Endothelial cell of umbilical vein (primary cell): ENCODE measurements around the gene NECTIN4. TPM values are rescaled to one million over a fixed set of nuclear protein-coding genes. Genes with fewer than 3 reads are reported as not detected.

ENCODE experiments used
- BruUV-seq: library from RNA; stranded (reverse); fragments of 400-500 nt; replicated peaks from 2 replicates; lab custom pipeline; 2021; lab: Mats Ljungman, UMichigan
- CTCF ChIA-PET: fragments of 300-600, 350-600 bp; sonication (Branson Sonifier 250); formaldehyde crosslinking; loops from one replicate; lab custom pipeline; 2021; ENCODE audit warnings: antibody characterized with exemption, inconsistent platforms; lab: Charles Lee
- POLR2A ChIA-PET: fragments of 300-600, 350-600 bp; sonication (Branson Sonifier 250); formaldehyde crosslinking; loops from one replicate; lab custom pipeline; 2021; ENCODE audit warnings: antibody characterized with exemption, inconsistent platforms; lab: Charles Lee
- DNase-seq: peaks from one replicate; pipeline ENCODE4 v3.0.0-alpha.2; 2011; ENCODE audit warnings: low read depth, low spot score
- FAIRE-seq: peaks from 2 replicates; lab custom pipeline; 2011; peaks lifted over from hg19 to GRCh38; lab: Jason Lieb, UNC
- H2AFZ ChIP-seq: 2 replicates; pipeline ENCODE4 v1.6.0; 2012; ENCODE audit warnings: low read depth, low read length, control low read depth, inconsistent platforms
- H3K27ac ChIP-seq: 2 replicates; pipeline ENCODE4 v1.5.1; 2011; ENCODE audit warnings: low read depth, mild to moderate bottlenecking, control low read depth, low read length, moderate library complexity; ENCODE audit not compliant: insufficient read depth
- H3K27me3 ChIP-seq, 2 experiments: 2 replicates each; pipeline versions ENCODE4 v1.6.0 to v1.6.1; 2011; ENCODE audit warnings: low read length in 2 of 2, mixed read lengths in 1 of 2; ENCODE audit not compliant: control insufficient read depth in 2 of 2, insufficient read depth in 2 of 2
- H3K36me3 ChIP-seq, 2 experiments: 2 replicates in 1 of 2; 3 replicates in 1 of 2; pipeline ENCODE4 v1.5.1; 2011; ENCODE audit warnings: low read length in 2 of 2, mild to moderate bottlenecking in 1 of 2, moderate library complexity in 1 of 2; ENCODE audit not compliant: control insufficient read depth in 2 of 2, insufficient read depth in 2 of 2; ENCODE audit errors: extremely low read depth in 1 of 2
- H3K4me1 ChIP-seq: 3 replicates; pipeline ENCODE4 v1.5.1; 2011; ENCODE audit warnings: mild to moderate bottlenecking, low read length; ENCODE audit not compliant: control insufficient read depth, insufficient read depth; ENCODE audit errors: extremely low read depth
- H3K4me2 ChIP-seq: 2 replicates; pipeline ENCODE4 v1.6.1; 2011; ENCODE audit warnings: low read length, control low read depth, mixed read lengths; ENCODE audit not compliant: insufficient read depth
- H3K4me3 ChIP-seq, 3 experiments: fragments of 200-600 bp in 1 of 3; sonication (generic), shearing (Covaris generic) in 1 of 3; replicated peaks in 1 of 3; 2 replicates each; pipeline ENCODE4 v1.5.1; 2011 to 2016; ENCODE audit warnings: control low read depth in 3 of 3, low read length in 3 of 3, mild to moderate bottlenecking in 2 of 3, inconsistent platforms in 1 of 3, low read depth in 1 of 3, moderate library complexity in 1 of 3; ENCODE audit not compliant: insufficient read depth in 1 of 3
- H3K79me2 ChIP-seq: 2 replicates; pipeline ENCODE4 v1.6.0; 2012; ENCODE audit warnings: low read length, inconsistent platforms; ENCODE audit not compliant: control insufficient read depth, insufficient read depth
- H3K9ac ChIP-seq: replicated peaks from 2 replicates; pipeline ENCODE3; 2011; ENCODE audit warnings: low read length, control low read depth; ENCODE audit not compliant: insufficient read depth; ENCODE audit errors: extremely low read depth
- H3K9me1 ChIP-seq: replicated peaks from 3 replicates; pipeline ENCODE4 v1.6.0; 2011; ENCODE audit warnings: mild to moderate bottlenecking, low read length; ENCODE audit not compliant: control insufficient read depth, insufficient read depth; ENCODE audit errors: extremely low read depth
- H3K9me3 ChIP-seq: replicated peaks from 2 replicates; pipeline ENCODE4 v1.5.1; 2012; ENCODE audit warnings: low read length, inconsistent platforms; ENCODE audit not compliant: control insufficient read depth, insufficient read depth
- H4K20me1 ChIP-seq: replicated peaks from 2 replicates; pipeline ENCODE3; 2011; ENCODE audit warnings: mild to moderate bottlenecking, low read length; ENCODE audit not compliant: control insufficient read depth, insufficient read depth; ENCODE audit errors: extremely low read depth
- EZH2 ChIP-seq: IDR thresholded peaks from 2 replicates; pipeline ENCODE4 v1.6.1; 2012; ENCODE audit warnings: borderline replicate concordance, low read depth, mild to moderate bottlenecking, moderate library complexity, low read length, inconsistent platforms; ENCODE audit not compliant: severe bottlenecking
- FOS ChIP-seq: IDR thresholded peaks from 2 replicates; pipeline ENCODE4 v1.6.1; 2011; ENCODE audit warnings: mild to moderate bottlenecking, low read length, moderate library complexity, borderline replicate concordance; ENCODE audit not compliant: insufficient read depth
- GATA2 ChIP-seq: IDR thresholded peaks from 2 replicates; pipeline ENCODE4 v1.7.0; 2011; ENCODE audit warnings: low read depth, mild to moderate bottlenecking, moderate library complexity, mixed read lengths, low read length; ENCODE audit not compliant: insufficient read length, insufficient read depth
- JUN ChIP-seq: IDR thresholded peaks from 2 replicates; pipeline ENCODE4 v1.6.1; 2011; ENCODE audit warnings: borderline replicate concordance, low read depth; ENCODE audit not compliant: insufficient read length, insufficient read depth
- MYC ChIP-seq: IDR thresholded peaks from one replicate; pipeline ENCODE4 v1.6.1; 2011; ENCODE audit warnings: mild to moderate bottlenecking, low read depth, low read length
- POLR2A ChIP-seq: IDR thresholded peaks from 2 replicates; pipeline ENCODE4 v1.6.1; 2012; ENCODE audit warnings: low read depth, mild to moderate bottlenecking, control low read depth, low read length
- POLR2AphosphoS5 ChIP-seq: IDR thresholded peaks from 2 replicates; pipeline ENCODE4 v1.6.1; 2012; ENCODE audit warnings: low read depth, mild to moderate bottlenecking, control low read depth, low read length, moderate library complexity; ENCODE audit not compliant: insufficient read depth
- dilution Hi-C: fragments of 300-500 bp; cut with MboI; formaldehyde crosslinking; loops from one replicate; pipeline ENCODE4 v1.15.0; 2019; ENCODE audit warnings: low sequenced_read_pairs; ENCODE audit not compliant: extremely low pct_ligation_motif_present
- intact Hi-C: fragments of 100-400 bp; cut with micrococcal nuclease; formaldehyde crosslinking; loops from one replicate; pipeline ENCODE4 v1.10.0; 2022
- polyA plus RNA-seq, 4 experiments: library from polyadenylated mRNA; depleted of rRNA in 3 of 4; stranded (reverse) in 3 of 4; unstranded in 1 of 4; fragments of >200 nt; gene quantifications; 2 replicates each; pipeline versions ENCODE4 v1.2.1 to v1.2.3, GENCODE V29; 2011 to 2012; ENCODE audit warnings: missing spikeins in 1 of 4
- total RNA-seq: library from RNA; stranded (reverse); gene quantifications from 2 replicates; pipeline ENCODE4 v1.2.3, GENCODE V29; 2021
- TF ChIP-seq, protein P1 (sequence below), 2 donors: IDR thresholded peaks; 1 replicate in 1 of 2; 2 replicates in 1 of 2; pipeline ENCODE4 v1.5.1; 2011; ENCODE audit warnings: low read length in 2 of 2, mild to moderate bottlenecking in 2 of 2, moderate library complexity in 2 of 2, control low read depth in 1 of 2, inconsistent platforms in 1 of 2, low read depth in 1 of 2; ENCODE audit not compliant: insufficient read depth in 1 of 2; ENCODE audit errors: extremely low read depth in 1 of 2
- TF ChIP-seq, protein P2 (sequence below): IDR thresholded peaks from 2 replicates; pipeline ENCODE4 v1.6.1; 2011; ENCODE audit not compliant: insufficient read depth, insufficient read length

NECTIN4 gene
- total and polyA plus RNA-seq, 2 donors (not counting 3 experiments of a cell fraction or from before 2014, with no cell fraction given): 0.15 to 0.58 TPM

DNA sequence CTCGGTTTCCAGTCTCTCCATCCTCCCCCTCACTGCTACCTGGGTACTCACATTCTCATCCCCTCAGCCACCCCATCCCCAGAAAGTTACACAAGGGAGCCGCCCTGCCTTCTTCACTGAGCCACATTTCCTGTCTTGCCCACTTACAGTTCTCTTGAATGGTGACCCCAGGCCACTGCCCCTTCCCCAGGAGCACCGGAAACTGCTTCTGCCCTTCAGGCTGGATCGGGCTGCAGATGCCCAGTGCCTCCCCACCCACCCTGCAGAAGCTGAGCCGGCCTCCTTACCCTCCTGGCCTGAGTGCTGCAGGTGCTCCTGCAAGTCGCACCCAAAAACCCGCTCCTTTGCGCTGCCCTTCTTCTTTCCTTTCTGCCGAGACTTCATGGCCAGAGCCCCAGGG is 20.1 kb downstream of the NECTIN4 start:
- Histone ChIP-seq H3K4me2 (no peak overlapping the region), H2AFZ (no peak overlapping the region), H4K20me1 (no peaks in the 10 kb centered on the region), H3K27me3 (peaks cover 2% of the 10 kb centered on the region in 2 experiments), H3K9me3 (no peaks in the 10 kb centered on the region), H3K79me2 (no peaks in the 10 kb centered on the region), H3K27ac (no peak overlapping the region), H3K4me3 (no peak overlapping the region), H3K9ac (no peak overlapping the region), H3K36me3 (no peaks in the 10 kb centered on the region), H3K4me1 (no peaks in the 10 kb centered on the region), H3K9me1 (no peaks in the 10 kb centered on the region)
- intact Hi-C loops: no loop called here
- dilution Hi-C loops: no loop called here
- FAIRE-seq (no peak), DNase-seq (no peak)
- ChIA-PET CTCF (interaction anchor here (1.3 to 1.6 kb wide), 3 partner anchors 24 to 79 kb away, joined by 4 to 7 read pairs (median 4); partner anchors contain the start of genes F11R and USF1), POLR2A (no interaction called here)
- BruUV-seq: no TSS peak
- TF ChIP-seq, protein P1, sequence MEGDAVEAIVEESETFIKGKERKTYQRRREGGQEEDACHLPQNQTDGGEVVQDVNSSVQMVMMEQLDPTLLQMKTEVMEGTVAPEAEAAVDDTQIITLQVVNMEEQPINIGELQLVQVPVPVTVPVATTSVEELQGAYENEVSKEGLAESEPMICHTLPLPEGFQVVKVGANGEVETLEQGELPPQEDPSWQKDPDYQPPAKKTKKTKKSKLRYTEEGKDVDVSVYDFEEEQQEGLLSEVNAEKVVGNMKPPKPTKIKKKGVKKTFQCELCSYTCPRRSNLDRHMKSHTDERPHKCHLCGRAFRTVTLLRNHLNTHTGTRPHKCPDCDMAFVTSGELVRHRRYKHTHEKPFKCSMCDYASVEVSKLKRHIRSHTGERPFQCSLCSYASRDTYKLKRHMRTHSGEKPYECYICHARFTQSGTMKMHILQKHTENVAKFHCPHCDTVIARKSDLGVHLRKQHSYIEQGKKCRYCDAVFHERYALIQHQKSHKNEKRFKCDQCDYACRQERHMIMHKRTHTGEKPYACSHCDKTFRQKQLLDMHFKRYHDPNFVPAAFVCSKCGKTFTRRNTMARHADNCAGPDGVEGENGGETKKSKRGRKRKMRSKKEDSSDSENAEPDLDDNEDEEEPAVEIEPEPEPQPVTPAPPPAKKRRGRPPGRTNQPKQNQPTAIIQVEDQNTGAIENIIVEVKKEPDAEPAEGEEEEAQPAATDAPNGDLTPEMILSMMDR (IDR thresholded peaks at IDR 0.05; ENCODE audit: extremely low read depth in 1 of 2, insufficient read depth in 1 of 2, low read depth in 1 of 2, low read length in 2 of 2): no peak
- TF ChIP-seq EZH2 (no peak), POLR2A (no peak), GATA2 (no peak), MYC (no peak), POLR2AphosphoS5 (no peak), FOS (no peak), JUN (no peak)
- TF ChIP-seq, protein P2, sequence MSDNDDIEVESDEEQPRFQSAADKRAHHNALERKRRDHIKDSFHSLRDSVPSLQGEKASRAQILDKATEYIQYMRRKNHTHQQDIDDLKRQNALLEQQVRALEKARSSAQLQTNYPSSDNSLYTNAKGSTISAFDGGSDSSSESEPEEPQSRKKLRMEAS: no peak
